GM12878 (cell line): Measurements from ENCODE around the gene PRDM2. TPM values are rescaled to one million over a fixed set of nuclear protein-coding genes. Genes with fewer than 3 reads are reported as not detected.

ENCODE experiments used
- ATAC-seq: fragments of 200-7000 bp; cut with Tn5 transposase; 3 replicates; pipeline ENCODE4 v1.9.1; 2020; ENCODE audit warnings: mild to moderate bottlenecking, moderate library complexity
- BruUV-seq: library from RNA; stranded (reverse); fragments of 400-500 nt; replicated peaks from 2 replicates; lab custom pipeline; 2021; lab: Mats Ljungman, UMichigan
- CTCF ChIA-PET: fragments of 300-600 bp; sonication (Branson Sonifier 250); formaldehyde crosslinking; extraction: SDS; loops from one replicate; lab custom pipeline; 2021; ENCODE audit warnings: inconsistent platforms; lab: Yijun Ruan, JAX
- POLR2A ChIA-PET: fragments of 350-600 bp; formaldehyde crosslinking; extraction: SDS; loops from one replicate; lab custom pipeline; 2021; ENCODE audit warnings: inconsistent platforms; lab: Charles Lee
- RAD21 ChIA-PET: fragments of 300-600 bp; sonication (Branson Sonifier 250); formaldehyde crosslinking; loops from one replicate; lab custom pipeline; 2023; ENCODE audit warnings: antibody characterized with exemption; ENCODE audit not compliant: unreplicated experiment; lab: Charles Lee
- SMC1A ChIA-PET: fragments of 300-600 bp; sonication (Branson Sonifier 250); formaldehyde crosslinking; loops from one replicate; lab custom pipeline; 2023; ENCODE audit not compliant: unreplicated experiment, uncharacterized antibody; lab: Charles Lee
- DNase-seq: peaks from one replicate; pipeline ENCODE4 v3.0.0-alpha.2; 2011; ENCODE audit warnings: low read depth, low spot score
- FAIRE-seq: peaks from 3 replicates; lab custom pipeline; 2011; peaks lifted over from hg19 to GRCh38; lab: Jason Lieb, UNC
- H2AFZ ChIP-seq: 2 replicates; pipeline ENCODE4 v1.6.0; 2011; ENCODE audit warnings: low read depth, low read length, control low read depth; ENCODE audit not compliant: control insufficient read depth
- H3K27ac ChIP-seq: 2 replicates; pipeline ENCODE4 v1.5.1; 2011; ENCODE audit warnings: control low read depth; ENCODE audit not compliant: control insufficient read depth, insufficient read depth
- H3K27me3 ChIP-seq, 2 experiments: replicated peaks in 1 of 2; 2 replicates each; pipeline versions ENCODE4 v1.6.0 to v1.6.1; 2011; ENCODE audit warnings: low read length in 1 of 2; ENCODE audit not compliant: control insufficient read depth in 2 of 2, insufficient read depth in 2 of 2
- H3K36me3 ChIP-seq, 2 experiments: 2 replicates each; pipeline ENCODE4 v1.5.1; 2011; ENCODE audit warnings: low read length in 1 of 2; ENCODE audit not compliant: control insufficient read depth in 2 of 2, insufficient read depth in 2 of 2
- H3K4me1 ChIP-seq: 2 replicates; pipeline ENCODE4 v1.6.1; 2011; ENCODE audit warnings: mild to moderate bottlenecking, low read length, moderate library complexity, mixed read lengths; ENCODE audit not compliant: control insufficient read depth, insufficient read depth
- H3K4me2 ChIP-seq: 2 replicates; pipeline ENCODE4 v1.6.0; 2011; ENCODE audit warnings: control low read depth; ENCODE audit not compliant: control insufficient read depth, insufficient read depth
- H3K4me3 ChIP-seq: fragments of 200-600 bp; sonication (generic); 2 replicates; pipeline ENCODE4 v1.5.1; 2016
- H3K79me2 ChIP-seq: 2 replicates; pipeline ENCODE4 v1.6.0; 2011; ENCODE audit warnings: low read length; ENCODE audit not compliant: control insufficient read depth, insufficient read depth
- H3K9ac ChIP-seq: 2 replicates; pipeline ENCODE4 v1.8.0; 2011; ENCODE audit warnings: low read length, control low read depth, mixed read lengths; ENCODE audit not compliant: control insufficient read depth, insufficient read depth
- H3K9me3 ChIP-seq: replicated peaks from 3 replicates; pipeline ENCODE4 v1.5.1; 2011; ENCODE audit warnings: mild to moderate bottlenecking, low read length; ENCODE audit not compliant: control insufficient read depth, insufficient read depth
- H4K20me1 ChIP-seq: 2 replicates; pipeline ENCODE4 v1.6.0; 2011; ENCODE audit not compliant: control insufficient read depth, insufficient read depth
- BCL11A ChIP-seq: IDR thresholded peaks from 2 replicates; pipeline ENCODE4 v1.6.1; 2011; ENCODE audit warnings: low read depth, low read length
- BHLHE40 ChIP-seq, 2 experiments: fragments of 450-650 bp in 1 of 2; IDR thresholded peaks; 2 replicates each; pipeline ENCODE4 v1.6.1; 2011 to 2017; ENCODE audit warnings: low read depth in 2 of 2, borderline replicate concordance in 1 of 2, improper control_type of control experiment in 1 of 2, low read length in 1 of 2, mild to moderate bottlenecking in 1 of 2
- CEBPZ ChIP-seq: fragments of 150-350 bp; IDR thresholded peaks from 2 replicates; pipeline ENCODE4 v1.6.1; 2016; ENCODE audit warnings: low read depth, low read length
- ELK1 ChIP-seq: IDR thresholded peaks from 2 replicates; pipeline ENCODE4 v1.6.1; 2012; ENCODE audit warnings: low read depth, low read length, improper control_type of control experiment
- EZH2 ChIP-seq: IDR thresholded peaks from 2 replicates; pipeline ENCODE4 v1.6.1; 2012; ENCODE audit warnings: low read depth, mild to moderate bottlenecking, control low read depth, inconsistent platforms, low read length, borderline replicate concordance; ENCODE audit not compliant: control insufficient read depth
- FOS ChIP-seq: IDR thresholded peaks from 3 replicates; pipeline ENCODE4 v1.6.1; 2011; ENCODE audit warnings: borderline replicate concordance; ENCODE audit not compliant: insufficient read length; ENCODE audit errors: extremely low read depth
- GABPA ChIP-seq: IDR thresholded peaks from 2 replicates; pipeline ENCODE4 v1.6.1; 2014; ENCODE audit warnings: antibody characterized with exemption, low read depth, mild to moderate bottlenecking, inconsistent platforms
- HSF1 ChIP-seq: fragments of 150-350 bp; IDR thresholded peaks from 2 replicates; pipeline ENCODE4 v1.6.1; 2014; ENCODE audit warnings: mild to moderate bottlenecking, low read depth, low read length
- IRF3 ChIP-seq: fragments of 450-650 bp; IDR thresholded peaks from 2 replicates; pipeline ENCODE4 v1.6.1; 2014; ENCODE audit warnings: mild to moderate bottlenecking
- KDM1A ChIP-seq: fragments of 200-600 bp; sonication (generic); IDR thresholded peaks from 2 replicates; pipeline ENCODE4 v1.6.1; 2016; ENCODE audit warnings: borderline replicate concordance
- KLF5 ChIP-seq: fragments of 450-650 bp; IDR thresholded peaks from 2 replicates; pipeline ENCODE4 v1.6.1; 2014; ENCODE audit warnings: mild to moderate bottlenecking; ENCODE audit not compliant: partially characterized antibody
- PML ChIP-seq: IDR thresholded peaks from 2 replicates; pipeline ENCODE4 v1.6.1; 2012; ENCODE audit warnings: low read length, inconsistent platforms
- REST ChIP-seq: IDR thresholded peaks from 2 replicates; pipeline ENCODE4 v1.6.1; 2012; ENCODE audit warnings: mild to moderate bottlenecking, low read depth, low read length
- TARDBP ChIP-seq: IDR thresholded peaks from 2 replicates; pipeline ENCODE4 v1.6.1; 2016; ENCODE audit warnings: borderline replicate concordance
- WGBS: methylation state at CpG from one replicate; pipeline ENCODE4 v1.1.6; 2016; ENCODE audit warnings: low lambda C conversion rate; ENCODE audit not compliant: insufficient replicate concordance, insufficient coverage; ENCODE audit errors: missing lambda C conversion rate; 5-methylcytosine and 5-hydroxymethylcytosine counted together
- in situ Hi-C: fragments of 300-500 bp; cut with MboI; formaldehyde crosslinking; loops from 9 replicates; pipeline ENCODE4 v1.14.3; 2018; ENCODE audit warnings: mixed read lengths
- intact Hi-C: fragments of 100-400 bp; cut with micrococcal nuclease; formaldehyde crosslinking; loops from one replicate; pipeline ENCODE4 v1.14.2; 2022; ENCODE audit not compliant: unreplicated experiment
- polyA plus RNA-seq, 11 experiments: library from polyadenylated mRNA; depleted of rRNA in 4 of 11; unstranded in 6 of 11; stranded (reverse) in 5 of 11; fragments of >200 nt; fragmentation: Nextera tagmentation in 4 of 11; fragmentation: Illumina TruSeq in 1 of 11; extraction: Ambion mirVana in 4 of 11; extraction: Trizol in 1 of 11; gene quantifications; 1 replicate in 1 of 11; 2 replicates in 10 of 11; pipeline versions ENCODE4 v1.2.1 to v1.2.3, GENCODE V29; 2011 to 2016; ENCODE audit warnings: inconsistent platforms in 2 of 11, missing spikeins in 2 of 11, low read depth in 1 of 11
- total RNA-seq, 4 experiments: library from RNA; depleted of rRNA in 3 of 4; stranded (reverse); fragments of >200 nt in 3 of 4; fragmentation: Illumina TruSeq in 1 of 4; extraction: Trizol in 1 of 4; gene quantifications; 2 replicates each; pipeline versions ENCODE4 v1.2.1 to v1.2.3, GENCODE V29; 2013 to 2021

PRDM2 gene
- total and polyA plus RNA-seq, 10 of the 15 experiments (the other 5 are each of a cell fraction or from before 2014, with no cell fraction given): 8.4 to 45.1 (median 23.5) TPM

GRCh38 chr1:13873032-13873431 is 173.0 kb downstream of the PRDM2 start:
- Histone ChIP-seq H3K27ac (no peak overlapping the region), H3K27me3 (no peaks in the 10 kb centered on the region), H3K4me2 (no peak overlapping the region), H3K9me3 (no peaks in the 10 kb centered on the region; the same call in 2 of the 3 replicates), H4K20me1 (no peaks in the 10 kb centered on the region), H3K4me3 (no peak overlapping the region), H3K9ac (no peak overlapping the region), H3K4me1 (no peaks in the 10 kb centered on the region), H2AFZ (no peak overlapping the region), H3K36me3 (no peaks in the 10 kb centered on the region), H3K79me2 (no peaks in the 10 kb centered on the region)
- DNase-seq (no peak), ATAC-seq (no peak), FAIRE-seq (no peak)
- SMC1A ChIA-PET: no interaction called here
- RAD21 ChIA-PET: no interaction called here
- in situ Hi-C loops: no loop called here
- 44% methylated on average over 6 of the region's 6 CpGs for WGBS
- POLR2A ChIA-PET: no interaction called here
- CTCF ChIA-PET: interaction anchor here (0.9 kb wide), 1 partner anchor 11 kb away, joined by 3 read pairs; no protein-coding TSS in a partner anchor
- no TSS peak for BruUV-seq
- intact Hi-C loops: no loop called here
- TF ChIP-seq PML (no peak), TARDBP (no peak), EZH2 (no peak), KLF5 (no peak), BCL11A (no peak), CEBPZ (no peak), KDM1A (no peak), GABPA (no peak), ELK1 (no peak), BHLHE40 (IDR thresholded peaks at IDR 0.05; ENCODE audit: borderline replicate concordance in 1 of 2, low read depth in 2 of 2, low read length in 1 of 2) (no peak), FOS (no peak), HSF1 (no peak), REST (no peak), IRF3 (no peak)
